ENCODE results near the gene GALNT9. TPM values are rescaled to one million over a fixed set of nuclear protein-coding genes. Genes with fewer than 3 reads are reported as not detected.

Gene GALNT9
- total RNA-seq, 1 experiment from 2014 or later = 0.45 TPM

DNA sequence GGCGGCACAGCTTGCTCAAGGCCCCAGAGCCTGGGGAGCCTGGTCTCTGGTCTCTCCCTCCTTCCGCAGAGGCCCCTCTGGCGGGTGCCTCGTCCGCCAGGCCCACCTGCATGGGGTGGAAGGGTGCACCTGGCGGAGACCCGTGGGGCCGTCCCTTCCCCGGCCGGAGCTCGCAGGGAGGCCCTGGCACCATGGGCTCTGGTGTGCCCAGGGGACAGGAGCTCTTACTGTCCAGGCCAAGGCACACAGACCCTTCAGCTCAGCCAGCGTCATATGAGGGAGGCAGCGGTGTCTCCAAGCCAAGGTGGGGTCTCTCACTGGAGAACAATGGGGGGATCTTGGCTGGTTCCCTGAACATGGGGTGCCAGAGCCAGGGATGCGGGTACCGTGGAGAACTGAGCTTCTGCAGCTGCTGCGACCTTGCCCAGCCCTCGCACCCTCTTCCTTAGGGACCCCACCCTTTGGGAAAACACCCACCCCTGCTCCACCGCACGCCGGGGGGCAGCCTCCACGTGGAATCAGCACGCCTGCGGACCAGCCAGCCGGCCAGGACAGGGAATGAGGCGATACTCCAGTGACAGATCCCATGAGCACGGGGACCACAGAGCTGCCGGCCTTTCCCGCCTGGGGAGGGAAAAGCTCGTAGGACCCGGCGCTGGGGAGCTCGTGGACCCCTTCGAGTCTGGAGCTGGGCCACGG is 25.7 kb upstream of the GALNT9 start:
- DNase-seq = no peak
- no peaks in the 10 kb centered on the region for H3K27me3 Mint-ChIP-seq (ENCODE audit: insufficient read depth, unreplicated experiment)
- H3K9me3 ChIP-seq = 0 out of 2 replicates have a peak, but pooled peaks cover 3% of the 10 kb centered on the region
- H3K36me3 Mint-ChIP-seq (ENCODE audit: insufficient read depth, unreplicated experiment) = peaks cover 6% of the 10 kb centered on the region
- H3K27me3 ChIP-seq (replicated peaks; ENCODE audit: control insufficient read depth, insufficient read depth, low read length) = no peaks in the 10 kb centered on the region
- intact Hi-C loops (cut with micrococcal nuclease; ENCODE audit: unreplicated experiment) = no loop called here
- ChIA-PET POLR2A (no interaction called here), CTCF (no interaction called here)
- no peak overlapping the region for H3K4me3 ChIP-seq (ENCODE audit: low read depth, low read length)
- H3K36me3 ChIP-seq (ENCODE audit: control insufficient read depth, insufficient read depth, low read length) = no peaks in the 10 kb centered on the region
- H3K27ac Mint-ChIP-seq (ENCODE audit: unreplicated experiment) = no peak overlapping the region
- no TSS peak for BruUV-seq (replicated peaks)
- H3K4me3 Mint-ChIP-seq (ENCODE audit: unreplicated experiment) = no peak overlapping the region
- H3K4me1 Mint-ChIP-seq (ENCODE audit: low read depth, unreplicated experiment) = no peaks in the 10 kb centered on the region
- H3K9me3 Mint-ChIP-seq (ENCODE audit: unreplicated experiment) = no peaks in the 10 kb centered on the region
- TF ChIP-seq, protein P1, sequence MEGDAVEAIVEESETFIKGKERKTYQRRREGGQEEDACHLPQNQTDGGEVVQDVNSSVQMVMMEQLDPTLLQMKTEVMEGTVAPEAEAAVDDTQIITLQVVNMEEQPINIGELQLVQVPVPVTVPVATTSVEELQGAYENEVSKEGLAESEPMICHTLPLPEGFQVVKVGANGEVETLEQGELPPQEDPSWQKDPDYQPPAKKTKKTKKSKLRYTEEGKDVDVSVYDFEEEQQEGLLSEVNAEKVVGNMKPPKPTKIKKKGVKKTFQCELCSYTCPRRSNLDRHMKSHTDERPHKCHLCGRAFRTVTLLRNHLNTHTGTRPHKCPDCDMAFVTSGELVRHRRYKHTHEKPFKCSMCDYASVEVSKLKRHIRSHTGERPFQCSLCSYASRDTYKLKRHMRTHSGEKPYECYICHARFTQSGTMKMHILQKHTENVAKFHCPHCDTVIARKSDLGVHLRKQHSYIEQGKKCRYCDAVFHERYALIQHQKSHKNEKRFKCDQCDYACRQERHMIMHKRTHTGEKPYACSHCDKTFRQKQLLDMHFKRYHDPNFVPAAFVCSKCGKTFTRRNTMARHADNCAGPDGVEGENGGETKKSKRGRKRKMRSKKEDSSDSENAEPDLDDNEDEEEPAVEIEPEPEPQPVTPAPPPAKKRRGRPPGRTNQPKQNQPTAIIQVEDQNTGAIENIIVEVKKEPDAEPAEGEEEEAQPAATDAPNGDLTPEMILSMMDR (IDR thresholded peaks at IDR 0.05; ENCODE audit: insufficient read depth in 1 of 2, low read depth in 1 of 2, low read length in 1 of 2, severe bottlenecking in 1 of 2, unreplicated experiment in 1 of 2) = no peak
- no peaks in the 10 kb centered on the region for H3K4me1 ChIP-seq

DNA sequence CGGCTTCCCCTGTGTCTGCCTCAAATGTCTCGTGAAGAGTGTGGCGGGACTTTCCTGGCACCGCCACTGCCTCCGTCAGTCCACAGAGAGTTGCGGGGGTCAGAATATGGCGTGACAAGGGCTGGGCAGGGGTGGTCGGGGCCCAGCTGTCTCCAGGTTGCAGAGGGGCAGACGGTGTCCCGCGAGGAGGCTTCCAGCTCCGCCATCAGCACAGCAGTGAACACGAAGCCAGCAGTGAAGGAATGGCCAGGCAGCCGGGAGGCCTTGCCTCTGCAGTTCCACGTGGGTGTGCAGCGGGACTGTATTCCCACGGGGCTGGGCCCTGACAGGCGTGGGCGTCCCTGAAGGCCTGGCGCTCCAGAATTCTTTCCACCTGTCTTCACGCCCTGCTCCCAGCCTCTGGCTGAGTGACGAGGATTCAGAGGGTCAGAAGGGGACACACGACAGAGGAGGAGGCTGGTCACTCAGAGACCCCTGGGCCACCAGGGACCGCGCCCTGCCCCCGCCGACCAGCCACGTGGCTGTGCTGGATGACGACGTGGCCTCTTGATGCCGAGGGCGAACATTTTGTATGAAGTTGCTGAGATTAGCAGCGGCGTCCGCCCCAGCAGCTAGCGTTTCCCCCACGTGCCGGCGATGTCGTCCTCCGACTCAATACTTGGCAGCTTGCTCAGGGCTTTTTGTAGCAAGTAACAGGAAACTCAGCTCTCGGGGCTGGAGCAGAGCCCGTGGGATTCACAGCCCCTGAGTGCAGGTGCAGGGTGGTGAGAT is 25.0 kb upstream of the GALNT9 start:
- CTCF ChIA-PET = no interaction called here
- Mint-ChIP-seq H3K4me3 (ENCODE audit: unreplicated experiment) (no peak overlapping the region), H3K27ac (ENCODE audit: unreplicated experiment) (no peak overlapping the region), H3K9me3 (ENCODE audit: unreplicated experiment) (no peaks in the 10 kb centered on the region), H3K36me3 (ENCODE audit: insufficient read depth, unreplicated experiment) (peaks cover under 1% of the 10 kb centered on the region), H3K4me1 (ENCODE audit: low read depth, unreplicated experiment) (no peaks in the 10 kb centered on the region), H3K27me3 (ENCODE audit: insufficient read depth, unreplicated experiment) (no peaks in the 10 kb centered on the region)
- POLR2A ChIA-PET = no interaction called here
- Histone ChIP-seq H3K4me1 (no peaks in the 10 kb centered on the region), H3K36me3 (ENCODE audit: control insufficient read depth, insufficient read depth, low read length) (no peaks in the 10 kb centered on the region), H3K4me3 (ENCODE audit: low read depth, low read length) (no peak overlapping the region), H3K27me3 (replicated peaks; ENCODE audit: control insufficient read depth, insufficient read depth, low read length) (no peaks in the 10 kb centered on the region), H3K9me3 (0 out of 2 replicates have a peak, but pooled peaks cover 3% of the 10 kb centered on the region)
- no TSS peak for BruUV-seq (replicated peaks)
- no peak for DNase-seq
- TF ChIP-seq, protein P1 (IDR thresholded peaks at IDR 0.05; ENCODE audit: insufficient read depth in 1 of 2, low read depth in 1 of 2, low read length in 1 of 2, severe bottlenecking in 1 of 2, unreplicated experiment in 1 of 2) = no peak
- intact Hi-C loops (cut with micrococcal nuclease; ENCODE audit: unreplicated experiment) = no loop called here

DNA sequence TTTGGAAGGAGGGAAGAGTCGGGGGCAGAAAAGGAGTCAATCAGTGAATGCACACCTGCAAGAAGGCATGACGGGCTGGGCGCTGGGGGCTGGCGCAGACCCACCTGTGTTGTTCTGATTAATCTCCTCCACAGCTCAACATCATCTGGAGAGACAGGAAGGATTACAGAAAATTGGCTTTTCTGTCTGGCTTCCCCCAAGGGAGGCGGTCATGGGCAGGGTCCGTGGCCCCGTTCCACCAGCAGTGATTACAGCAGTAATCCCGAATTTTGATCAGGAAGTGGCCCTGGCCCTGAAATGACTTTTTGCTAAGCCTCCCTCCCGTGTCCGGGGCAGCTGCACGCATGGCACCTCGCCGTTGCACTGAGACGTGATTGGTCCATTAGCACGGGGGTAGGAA is 24.4 kb upstream of the GALNT9 start:
- POLR2A ChIA-PET = no interaction called here
- no peaks in the 10 kb centered on the region for H3K9me3 Mint-ChIP-seq (ENCODE audit: unreplicated experiment)
- Histone ChIP-seq H3K36me3 (ENCODE audit: control insufficient read depth, insufficient read depth, low read length) (no peaks in the 10 kb centered on the region), H3K4me3 (ENCODE audit: low read depth, low read length) (no peak overlapping the region), H3K9me3 (0 out of 2 replicates have a peak, but pooled peaks cover 3% of the 10 kb centered on the region), H3K27me3 (replicated peaks; ENCODE audit: control insufficient read depth, insufficient read depth, low read length) (no peaks in the 10 kb centered on the region), H3K4me1 (no peaks in the 10 kb centered on the region)
- H3K36me3 Mint-ChIP-seq (ENCODE audit: insufficient read depth, unreplicated experiment) = no peaks in the 10 kb centered on the region
- CTCF ChIA-PET = no interaction called here
- no peak for DNase-seq
- H3K27ac Mint-ChIP-seq (ENCODE audit: unreplicated experiment) = no peak overlapping the region
- H3K27me3 Mint-ChIP-seq (ENCODE audit: insufficient read depth, unreplicated experiment) = no peaks in the 10 kb centered on the region
- BruUV-seq (replicated peaks) = no TSS peak
- TF ChIP-seq, protein P1 (IDR thresholded peaks at IDR 0.05; ENCODE audit: insufficient read depth in 1 of 2, low read depth in 1 of 2, low read length in 1 of 2, severe bottlenecking in 1 of 2, unreplicated experiment in 1 of 2) = no peak
- H3K4me3 Mint-ChIP-seq (ENCODE audit: unreplicated experiment) = no peak overlapping the region
- intact Hi-C loops (cut with micrococcal nuclease; ENCODE audit: unreplicated experiment) = no loop called here
- H3K4me1 Mint-ChIP-seq (ENCODE audit: low read depth, unreplicated experiment) = no peaks in the 10 kb centered on the region
